Measurements from ENCODE around the gene RRP36.

RRP36 gene

DNA sequence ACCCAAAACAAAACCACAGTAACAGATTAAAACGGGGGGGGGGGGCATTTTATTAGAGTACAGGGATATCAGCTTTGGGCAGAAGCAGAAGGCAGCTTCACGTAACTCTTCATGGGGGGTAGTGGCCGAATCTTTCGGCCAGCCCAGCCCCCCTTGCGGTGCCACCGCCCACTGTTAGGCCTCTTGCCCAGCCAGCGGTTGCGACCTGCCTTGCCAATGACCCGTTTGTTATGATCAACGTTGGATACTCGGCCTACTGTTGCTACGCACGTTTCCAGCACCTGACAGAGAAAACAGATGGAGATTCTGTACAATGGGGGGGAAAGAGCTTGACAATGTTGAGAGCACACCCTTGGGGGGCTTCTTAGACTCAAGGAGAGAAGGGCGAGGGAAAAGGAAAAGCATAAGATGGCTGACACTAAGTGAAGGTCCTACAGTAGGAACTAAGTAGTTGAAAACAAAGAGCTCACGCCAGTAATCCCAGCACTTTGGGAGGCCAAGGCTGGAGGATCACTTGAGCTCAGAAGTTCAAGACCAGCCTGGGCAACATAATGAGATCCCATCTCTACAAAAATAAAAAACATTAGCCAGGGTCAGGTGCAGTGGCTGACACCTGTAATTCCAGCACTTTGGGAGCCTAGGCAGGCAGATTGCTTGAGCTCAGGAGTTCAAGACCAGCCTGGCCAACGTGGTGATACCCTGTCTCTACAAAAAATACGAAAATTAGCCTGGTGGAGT lies 33.0 kb downstream of the RRP36 start:
- H3K4me1 ChIP-seq (ENCODE audit: insufficient read depth, low read length): peaks cover 10% of the 10 kb centered on the region; the same call in 1 of the 2 replicates
- no peaks in the 10 kb centered on the region for H3K9me3 ChIP-seq (ENCODE audit: insufficient read depth, low read depth, low read length)
- peak overlapping the region; percentile 84; the same call in 1 of the 2 replicates for H3K27ac ChIP-seq (ENCODE audit: low read depth, low read length)
- no peaks in the 10 kb centered on the region for H3K27me3 ChIP-seq (ENCODE audit: insufficient read depth, low read length)
- H3K36me3 ChIP-seq (ENCODE audit: insufficient read depth, low read length): peaks cover 40% of the 10 kb centered on the region
- 0 out of 2 replicates have a peak overlapping the region, but pooled peaks have one; percentile 92 for H3K9ac ChIP-seq (ENCODE audit: low read depth, low read length)
- H3K4me3 ChIP-seq (ENCODE audit: low read length): peak overlapping the region; percentile 73
- WGBS: 84% methylated on average over 17 of the region's 17 CpGs

DNA sequence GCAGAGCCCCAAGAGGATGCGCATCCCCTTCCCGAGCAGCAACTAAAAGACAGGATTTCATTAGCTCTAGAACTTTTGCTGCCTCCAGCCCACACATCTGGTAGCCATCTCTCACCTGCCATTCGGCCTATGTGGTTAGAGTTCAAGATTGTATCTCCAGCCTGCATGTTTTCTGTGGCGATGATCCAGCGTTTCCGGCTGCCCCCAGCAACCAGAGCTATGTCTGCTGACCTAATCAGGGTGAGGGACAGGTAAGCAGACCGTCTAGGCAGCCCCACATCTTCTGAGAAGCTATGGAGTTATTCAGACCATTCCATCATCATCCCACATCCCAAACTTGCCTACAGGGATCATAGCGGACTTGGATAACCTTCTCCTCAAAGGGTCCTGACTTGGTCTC lies 34.5 kb downstream of the RRP36 start:
- peaks cover 31% of the 10 kb centered on the region for H3K36me3 ChIP-seq (ENCODE audit: insufficient read depth, low read length)
- H3K9ac ChIP-seq (ENCODE audit: low read depth, low read length): no peak overlapping the region
- 92% methylated on average over 8 of the region's 8 CpGs for WGBS
- H3K4me3 ChIP-seq (ENCODE audit: low read length): no peak overlapping the region
- H3K27me3 ChIP-seq (ENCODE audit: insufficient read depth, low read length): no peaks in the 10 kb centered on the region
- no peaks in the 10 kb centered on the region for H3K9me3 ChIP-seq (ENCODE audit: insufficient read depth, low read depth, low read length)
- H3K27ac ChIP-seq (ENCODE audit: low read depth, low read length): no peak overlapping the region
- peaks cover 13% of the 10 kb centered on the region; the same call in 1 of the 2 replicates for H3K4me1 ChIP-seq (ENCODE audit: insufficient read depth, low read length)

DNA sequence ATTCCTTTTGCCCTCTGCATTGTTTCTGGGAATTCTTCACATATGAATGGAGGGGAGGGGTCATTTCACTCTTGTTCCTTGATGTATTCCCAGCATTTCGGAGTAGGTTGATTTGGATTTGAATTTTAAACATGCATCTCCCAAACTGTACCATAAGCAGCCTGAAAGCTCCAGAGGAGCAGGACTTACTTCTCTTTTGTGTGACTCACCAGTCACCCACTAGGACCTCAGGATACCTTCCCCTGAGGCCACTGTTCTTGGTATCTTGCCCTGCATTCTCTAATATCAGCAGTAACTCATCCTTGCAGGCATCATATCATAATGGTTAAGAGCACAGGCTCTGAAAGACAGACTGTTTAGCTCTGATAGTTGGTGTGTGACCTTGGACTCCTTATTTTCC lies 37.1 kb downstream of the RRP36 start:
- Histone ChIP-seq H3K9ac (ENCODE audit: low read depth, low read length) (peak overlapping the region; percentile 92), H3K9me3 (ENCODE audit: insufficient read depth, low read depth, low read length) (no peaks in the 10 kb centered on the region), H3K27me3 (ENCODE audit: insufficient read depth, low read length) (no peaks in the 10 kb centered on the region), H3K4me3 (ENCODE audit: low read length) (peak overlapping the region; percentile 92), H3K36me3 (ENCODE audit: insufficient read depth, low read length) (peaks cover 30% of the 10 kb centered on the region), H3K27ac (ENCODE audit: low read depth, low read length) (no peak overlapping the region), H3K4me1 (ENCODE audit: insufficient read depth, low read length) (peaks cover 13% of the 10 kb centered on the region; the same call in 1 of the 2 replicates)
- WGBS: 100% methylated on average over 1 of the region's 1 CpG

DNA sequence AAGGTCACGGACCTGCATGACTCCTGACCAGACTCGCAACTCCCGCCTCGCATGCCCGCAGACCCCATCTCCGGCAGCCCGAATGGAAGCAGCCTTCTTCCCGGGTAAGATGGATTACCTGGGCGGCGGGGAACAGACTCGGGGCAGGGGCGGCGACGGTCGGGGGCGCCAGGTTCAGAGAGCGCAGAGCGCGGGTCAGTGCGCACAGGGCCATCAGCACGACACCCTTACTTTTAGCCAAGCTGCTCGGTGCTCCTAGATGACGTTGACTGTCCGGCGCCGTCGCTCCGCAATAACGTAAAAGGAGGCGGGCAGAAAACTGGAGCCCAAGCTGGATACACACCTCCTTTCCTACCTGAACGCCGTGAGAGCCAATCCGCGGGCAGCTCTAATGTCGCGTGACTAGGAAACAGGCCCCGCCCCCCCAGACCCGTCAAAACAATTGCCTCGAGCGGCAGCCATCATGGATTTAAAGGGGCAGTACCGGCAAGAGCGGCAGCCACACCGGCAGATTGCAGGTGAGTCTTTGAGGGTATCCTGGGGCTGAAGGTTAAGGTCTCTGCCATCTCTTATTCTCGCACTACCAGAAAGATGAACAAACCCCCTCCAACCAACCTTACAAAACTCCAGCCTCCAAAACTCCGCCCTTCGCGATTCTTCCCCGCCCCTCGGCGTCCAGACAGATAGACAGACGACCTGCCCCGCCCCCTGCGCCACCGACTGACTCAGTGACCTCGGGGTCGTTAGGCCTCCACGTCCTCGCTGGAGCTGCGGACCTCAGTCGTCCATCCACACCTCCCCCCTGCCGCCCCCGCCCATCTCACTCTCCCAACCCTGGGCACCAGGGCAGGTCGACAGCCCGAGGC lies 38.0 kb downstream of the RRP36 start, which contains the start of the genes KLC4 and MRPL2:
TSS of gene KLC4 (plus strand) at position 464 of the 866 bp plus-strand sequence. CDS start 1,705 bp downstream, outside the sequence.
TSS of gene MRPL2 (minus strand) at position 267 of the 866 bp plus-strand sequence. CDS start at position 214, 53 bp downstream.
- peaks cover 30% of the 10 kb centered on the region for H3K36me3 ChIP-seq (ENCODE audit: insufficient read depth, low read length)
- peak within 1 kb of the TSS; percentile 92 for H3K9ac ChIP-seq (ENCODE audit: low read depth, low read length)
- WGBS: under 1% methylated on average over 64 of the region's 64 CpGs
- H3K4me1 ChIP-seq (ENCODE audit: insufficient read depth, low read length): peaks cover 9% of the 10 kb centered on the region; the same call in 1 of the 2 replicates
- H3K4me3 ChIP-seq (ENCODE audit: low read length): peak within 1 kb of the TSS; percentile 92
- H3K9me3 ChIP-seq (ENCODE audit: insufficient read depth, low read depth, low read length): no peaks in the 10 kb centered on the region
- no peaks in the 10 kb centered on the region for H3K27me3 ChIP-seq (ENCODE audit: insufficient read depth, low read length)
- H3K27ac ChIP-seq (ENCODE audit: low read depth, low read length): peak within 1 kb of the TSS; percentile 83

DNA sequence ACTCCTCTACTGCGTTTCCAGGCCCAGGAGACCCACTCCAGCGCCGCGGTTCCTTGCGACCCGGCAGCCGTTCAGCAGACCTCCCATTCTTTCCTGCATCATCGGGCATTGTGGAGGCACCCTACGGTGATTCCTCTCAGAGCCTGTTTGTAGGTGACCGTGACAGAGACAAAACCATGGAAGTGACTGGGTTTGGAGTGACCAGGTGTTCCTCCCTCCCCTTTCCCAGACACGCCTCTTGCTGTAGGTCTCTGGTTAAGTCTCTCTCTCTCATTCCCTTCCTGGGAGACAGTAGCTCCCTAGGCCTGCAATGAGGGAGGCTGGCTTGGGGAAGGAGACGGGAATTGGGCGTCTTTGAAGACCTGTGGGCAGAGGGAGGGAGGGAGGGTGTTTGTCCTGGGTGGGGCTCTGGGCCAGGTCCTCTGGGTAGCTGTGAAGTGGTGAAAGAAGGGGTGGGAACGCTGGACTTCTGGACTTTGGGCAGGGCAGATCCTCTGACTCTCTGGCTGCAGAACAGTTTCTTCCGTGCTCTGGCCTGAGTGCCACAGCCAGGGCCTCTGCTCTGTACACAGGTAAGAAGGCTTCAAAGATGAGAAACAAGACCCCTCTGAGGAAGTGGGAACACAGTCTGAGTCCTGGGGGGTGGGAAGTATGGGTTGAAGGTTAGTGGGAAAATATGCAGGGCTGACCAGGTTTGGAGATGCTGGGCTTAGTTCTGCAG lies 38.8 kb downstream of the RRP36 start:
- Histone ChIP-seq H3K9me3 (ENCODE audit: insufficient read depth, low read depth, low read length) (no peaks in the 10 kb centered on the region), H3K36me3 (ENCODE audit: insufficient read depth, low read length) (peaks cover 28% of the 10 kb centered on the region), H3K27ac (ENCODE audit: low read depth, low read length) (peak overlapping the region; percentile 83), H3K4me3 (ENCODE audit: low read length) (peak overlapping the region; percentile 92), H3K27me3 (ENCODE audit: insufficient read depth, low read length) (no peaks in the 10 kb centered on the region), H3K4me1 (ENCODE audit: insufficient read depth, low read length) (peaks cover 8% of the 10 kb centered on the region; the same call in 1 of the 2 replicates), H3K9ac (ENCODE audit: low read depth, low read length) (peak overlapping the region; percentile 81)
- whole genome bisulfite sequencing: 14% methylated on average over 14 of the region's 15 CpGs

DNA sequence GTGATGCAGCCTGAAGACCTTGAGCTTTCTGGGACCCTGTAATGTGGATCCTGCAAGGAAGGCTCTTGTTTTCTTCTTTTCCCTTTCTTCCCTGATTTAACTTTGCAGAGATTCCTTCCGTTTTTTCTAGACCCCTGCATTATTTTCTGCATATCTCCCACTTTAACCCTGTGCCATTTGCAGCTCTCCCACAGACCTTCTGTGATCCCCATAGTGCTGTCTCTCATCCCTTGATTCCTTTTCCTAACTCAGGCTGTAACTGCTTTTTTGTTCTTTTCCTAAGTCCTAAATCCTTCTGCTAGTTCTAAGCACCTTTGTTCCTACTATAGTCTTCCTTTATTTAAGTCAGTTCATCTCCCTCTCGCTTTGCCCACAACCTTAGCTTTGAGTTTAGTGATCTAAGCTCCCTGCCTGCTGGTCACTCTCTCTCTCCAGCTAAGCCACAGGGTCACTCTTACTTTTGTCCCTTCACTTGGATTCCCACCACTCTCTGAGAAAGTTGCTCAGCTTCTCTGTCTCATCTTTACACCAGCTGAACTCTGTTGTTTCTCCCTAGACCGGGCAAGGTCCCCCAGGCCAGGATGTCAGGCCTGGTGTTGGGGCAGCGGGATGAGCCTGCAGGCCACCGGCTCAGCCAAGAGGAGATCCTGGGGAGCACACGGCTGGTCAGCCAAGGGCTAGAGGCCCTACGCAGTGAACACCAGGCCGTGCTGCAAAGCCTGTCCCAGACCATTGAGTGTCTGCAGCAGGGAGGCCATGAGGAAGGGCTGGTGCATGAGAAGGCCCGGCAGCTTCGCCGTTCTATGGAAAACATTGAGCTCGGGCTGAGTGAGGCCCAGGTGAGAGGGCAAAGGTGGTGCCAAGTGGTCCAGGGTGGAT lies 39.6 kb downstream of the RRP36 start:
- H3K36me3 ChIP-seq (ENCODE audit: insufficient read depth, low read length): peaks cover 26% of the 10 kb centered on the region
- H3K4me3 ChIP-seq (ENCODE audit: low read length): peak overlapping the region; percentile 92
- H3K4me1 ChIP-seq (ENCODE audit: insufficient read depth, low read length): peaks cover 8% of the 10 kb centered on the region; the same call in 1 of the 2 replicates
- no peaks in the 10 kb centered on the region for H3K9me3 ChIP-seq (ENCODE audit: insufficient read depth, low read depth, low read length)
- no peak overlapping the region for H3K9ac ChIP-seq (ENCODE audit: low read depth, low read length)
- H3K27ac ChIP-seq (ENCODE audit: low read depth, low read length): no peak overlapping the region
- 91% methylated on average over 12 of the region's 12 CpGs for WGBS
- H3K27me3 ChIP-seq (ENCODE audit: insufficient read depth, low read length): no peaks in the 10 kb centered on the region

DNA sequence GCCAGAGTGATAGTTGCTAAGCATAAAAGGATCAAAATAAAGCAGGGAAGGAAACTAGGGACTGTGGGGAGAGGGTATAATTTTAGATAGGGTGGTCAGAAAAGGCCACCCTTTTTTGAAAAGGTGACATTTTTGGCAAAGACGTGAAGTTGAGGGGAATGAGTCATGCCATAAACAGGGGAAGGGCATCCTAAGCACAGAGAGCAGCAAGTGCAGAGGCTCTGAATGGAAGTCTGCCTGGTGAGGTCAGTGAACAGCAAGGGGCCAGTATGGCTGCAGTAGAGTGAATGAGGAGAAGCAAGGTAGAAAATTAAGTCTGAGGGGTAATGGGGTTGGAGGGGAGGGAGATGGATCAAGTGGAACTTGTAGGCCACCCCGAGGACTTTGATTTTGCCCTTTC lies 40.4 kb downstream of the RRP36 start:
- WGBS: 78% methylated on average over 2 of the region's 2 CpGs

DNA sequence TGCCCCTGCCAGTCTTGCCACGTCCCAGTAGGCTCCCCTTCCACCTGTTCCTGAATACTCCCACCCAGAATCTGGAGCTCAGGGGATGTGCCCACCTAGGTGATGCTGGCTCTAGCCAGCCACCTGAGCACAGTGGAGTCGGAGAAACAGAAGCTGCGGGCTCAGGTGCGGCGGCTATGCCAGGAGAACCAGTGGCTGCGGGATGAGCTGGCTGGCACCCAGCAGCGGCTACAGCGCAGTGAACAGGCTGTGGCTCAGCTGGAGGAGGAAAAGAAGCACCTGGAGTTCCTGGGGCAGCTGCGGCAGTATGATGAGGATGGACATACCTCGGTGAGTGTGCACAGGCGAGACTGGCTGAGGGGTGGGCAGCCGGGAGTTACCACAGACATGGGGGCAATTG lies 41.4 kb downstream of the RRP36 start:
- Histone ChIP-seq H3K27me3 (ENCODE audit: insufficient read depth, low read length) (no peaks in the 10 kb centered on the region), H3K27ac (ENCODE audit: low read depth, low read length) (no peak overlapping the region), H3K9ac (ENCODE audit: low read depth, low read length) (no peak overlapping the region), H3K4me3 (ENCODE audit: low read length) (no peak overlapping the region), H3K9me3 (ENCODE audit: insufficient read depth, low read depth, low read length) (no peaks in the 10 kb centered on the region), H3K4me1 (ENCODE audit: insufficient read depth, low read length) (peaks cover 8% of the 10 kb centered on the region; the same call in 1 of the 2 replicates), H3K36me3 (ENCODE audit: insufficient read depth, low read length) (peaks cover 14% of the 10 kb centered on the region)
- WGBS: 96% methylated on average over 12 of the region's 12 CpGs

More for the DNA sequence above, 40.4 kb downstream of the RRP36 start:
- H3K27me3 ChIP-seq (ENCODE audit: insufficient read depth, low read length): no peaks in the 10 kb centered on the region
- H3K9me3 ChIP-seq (ENCODE audit: insufficient read depth, low read depth, low read length): no peaks in the 10 kb centered on the region
- H3K27ac ChIP-seq (ENCODE audit: low read depth, low read length): no peak overlapping the region
- H3K4me1 ChIP-seq (ENCODE audit: insufficient read depth, low read length): peaks cover 8% of the 10 kb centered on the region; the same call in 1 of the 2 replicates
- peaks cover 20% of the 10 kb centered on the region for H3K36me3 ChIP-seq (ENCODE audit: insufficient read depth, low read length)
- no peak overlapping the region for H3K4me3 ChIP-seq (ENCODE audit: low read length)
- H3K9ac ChIP-seq (ENCODE audit: low read depth, low read length): no peak overlapping the region

DNA sequence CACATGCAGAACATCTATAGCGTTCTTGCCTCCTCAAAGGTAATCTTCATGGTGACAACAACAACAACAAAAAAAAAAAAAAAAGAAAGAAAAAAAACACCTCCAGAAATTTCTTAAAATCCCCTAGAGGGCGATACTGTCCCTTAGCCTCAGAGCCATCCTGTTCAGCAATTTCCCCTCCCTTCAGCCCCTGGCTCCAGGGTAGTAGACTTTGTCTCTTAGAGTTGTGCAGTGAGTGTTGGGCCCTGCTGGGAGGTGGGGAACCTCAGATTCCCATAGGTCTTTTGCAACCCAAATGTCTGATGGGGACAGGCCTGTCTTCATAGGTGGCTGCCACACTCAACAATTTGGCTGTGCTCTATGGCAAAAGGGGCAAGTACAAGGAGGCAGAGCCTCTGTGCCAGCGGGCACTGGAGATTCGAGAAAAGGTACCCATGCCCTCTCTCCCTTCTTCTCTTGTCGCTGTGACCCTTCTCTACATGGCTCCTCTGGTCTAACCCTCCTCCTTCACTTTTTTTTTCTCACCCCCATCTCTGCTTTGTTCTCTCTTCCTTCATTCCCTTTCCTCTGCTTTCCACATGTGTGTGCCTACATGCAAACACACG lies 48.7 kb downstream of the RRP36 start:
- Histone ChIP-seq H3K4me1 (ENCODE audit: insufficient read depth, low read length) (peaks cover 9% of the 10 kb centered on the region), H3K9ac (ENCODE audit: low read depth, low read length) (no peak overlapping the region), H3K4me3 (ENCODE audit: low read length) (no peak overlapping the region), H3K36me3 (ENCODE audit: insufficient read depth, low read length) (peaks cover 9% of the 10 kb centered on the region), H3K9me3 (ENCODE audit: insufficient read depth, low read depth, low read length) (no peaks in the 10 kb centered on the region), H3K27ac (ENCODE audit: low read depth, low read length) (no peak overlapping the region), H3K27me3 (ENCODE audit: insufficient read depth, low read length) (no peaks in the 10 kb centered on the region)
- WGBS: 65% methylated on average over 5 of the region's 6 CpGs
